ENCODE results near the gene RNASEH2C. TPM values are rescaled to one million over a fixed set of nuclear protein-coding genes. Genes with fewer than 3 reads are reported as not detected.
A peak's percentile ranks its signal among the peaks of the same experiment; 100 is the strongest.

The RNASEH2C gene
- total RNA-seq, 4 donors from 2014 or later = 70.2 to 231 (median 111) TPM

DNA sequence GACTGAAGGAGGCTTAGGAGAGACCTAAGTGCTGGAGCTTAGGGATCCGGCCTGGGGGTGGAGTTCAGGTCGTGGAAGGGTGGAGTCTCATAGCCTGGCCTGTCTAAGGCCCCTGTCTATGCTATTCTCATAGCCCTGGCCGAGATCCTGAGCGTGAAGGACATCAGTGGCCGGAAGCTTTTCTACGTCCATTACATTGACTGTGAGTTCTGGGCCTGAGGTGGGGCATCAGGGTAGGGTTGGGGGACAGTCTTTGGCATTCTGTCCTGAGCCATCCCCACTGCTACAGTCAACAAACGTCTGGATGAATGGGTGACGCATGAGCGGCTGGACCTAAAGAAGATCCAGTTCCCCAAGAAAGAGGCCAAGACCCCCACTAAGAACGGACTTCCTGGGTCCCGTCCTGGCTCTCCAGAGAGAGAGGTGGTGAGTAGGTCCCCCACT lies 7.9 kb downstream of the RNASEH2C start:
- H3K4me1 ChIP-seq = peaks cover 9 to 26% (median 15%) of the 10 kb centered on the region in 4 donors
- no peak for DNase-seq
- TF ChIP-seq EP300 (IDR thresholded peaks at IDR 0.05; ENCODE audit: low read depth) (no peak), POLR2AphosphoS5 (IDR thresholded peaks at IDR 0.05) (no peak), POLR2A (IDR thresholded peaks at IDR 0.05) (no peak)
- TF ChIP-seq, protein P1, sequence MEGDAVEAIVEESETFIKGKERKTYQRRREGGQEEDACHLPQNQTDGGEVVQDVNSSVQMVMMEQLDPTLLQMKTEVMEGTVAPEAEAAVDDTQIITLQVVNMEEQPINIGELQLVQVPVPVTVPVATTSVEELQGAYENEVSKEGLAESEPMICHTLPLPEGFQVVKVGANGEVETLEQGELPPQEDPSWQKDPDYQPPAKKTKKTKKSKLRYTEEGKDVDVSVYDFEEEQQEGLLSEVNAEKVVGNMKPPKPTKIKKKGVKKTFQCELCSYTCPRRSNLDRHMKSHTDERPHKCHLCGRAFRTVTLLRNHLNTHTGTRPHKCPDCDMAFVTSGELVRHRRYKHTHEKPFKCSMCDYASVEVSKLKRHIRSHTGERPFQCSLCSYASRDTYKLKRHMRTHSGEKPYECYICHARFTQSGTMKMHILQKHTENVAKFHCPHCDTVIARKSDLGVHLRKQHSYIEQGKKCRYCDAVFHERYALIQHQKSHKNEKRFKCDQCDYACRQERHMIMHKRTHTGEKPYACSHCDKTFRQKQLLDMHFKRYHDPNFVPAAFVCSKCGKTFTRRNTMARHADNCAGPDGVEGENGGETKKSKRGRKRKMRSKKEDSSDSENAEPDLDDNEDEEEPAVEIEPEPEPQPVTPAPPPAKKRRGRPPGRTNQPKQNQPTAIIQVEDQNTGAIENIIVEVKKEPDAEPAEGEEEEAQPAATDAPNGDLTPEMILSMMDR (IDR thresholded peaks at IDR 0.05) = no peak
- H3K27me3 ChIP-seq = no peaks in the 10 kb centered on the region
- H3K4me3 ChIP-seq = peak overlapping the region; percentile 59 to 84 (median 67)
- peak overlapping the region; percentile 91 to 99 (median 93) for H3K27ac ChIP-seq
- intact Hi-C loops (cut with DNase I; ENCODE audit: low total_unique reads) = loop anchor here (5.0 kb wide), 2 partner anchors 70 to 105 kb away; partner anchors contain the start of gene AP5B1
- WGBS, 2 donors (ENCODE audit: low coverage in 1 of 2) = 28% methylated on average over 11 of the region's 11 CpGs; no CpG with 5 or more reads in 1 of the 2 donors
- H3K36me3 ChIP-seq = peaks cover 0 to 40% (median 16%) of the 10 kb centered on the region in 4 donors
- in situ Hi-C loops (cut with MboI; ENCODE audit: low pct_ligation_motif_present in 1 of 4, low pct_unique_long_range_greater_than_20kb in 1 of 4, low sequenced_read_pairs in 3 of 4) = loop anchor here (10.0 to 25.0 kb wide), 4 partner anchors 62 to 275 kb away; no protein-coding TSS in a partner anchor
- no peaks in the 10 kb centered on the region for H3K9me3 ChIP-seq

DNA sequence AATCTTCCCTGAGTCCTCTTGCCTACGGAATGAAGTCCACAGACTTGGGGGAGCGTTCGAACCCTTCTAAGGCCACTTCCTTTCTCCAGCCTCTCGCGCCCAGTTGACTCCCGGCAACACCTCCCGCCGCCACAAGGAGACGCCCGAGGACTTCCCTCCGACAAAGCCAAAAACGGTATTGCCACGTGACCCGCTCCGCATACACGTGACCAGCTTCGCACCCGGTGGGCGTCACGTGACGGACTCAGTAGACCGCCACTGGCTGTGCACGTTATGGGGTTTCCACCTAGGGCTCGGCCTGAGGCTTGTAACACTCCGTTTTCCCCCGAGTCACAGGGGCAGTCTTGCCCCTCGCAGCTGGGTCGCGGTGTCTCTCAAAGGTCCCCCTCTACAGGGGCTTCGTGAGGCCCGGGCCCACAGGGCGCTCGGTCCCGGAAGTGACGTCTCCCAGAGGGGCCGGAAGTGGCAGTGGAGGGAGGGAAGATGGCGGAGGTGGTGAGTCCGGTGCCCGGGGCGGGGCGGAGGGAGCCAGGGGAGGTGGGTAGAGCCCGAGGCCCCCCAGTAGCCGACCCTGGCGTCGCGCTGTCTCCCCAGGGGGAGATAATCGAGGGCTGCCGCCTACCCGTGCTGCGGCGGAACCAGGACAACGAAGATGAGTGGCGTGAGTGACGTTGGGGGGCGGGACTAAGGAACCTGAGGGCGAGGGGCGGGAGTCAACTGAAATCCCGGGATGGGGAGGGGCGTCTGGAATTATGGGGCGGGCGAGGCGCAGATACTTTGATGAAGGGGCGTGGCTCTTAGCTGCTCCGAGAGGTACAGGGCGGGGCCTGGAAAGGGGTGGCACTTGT lies 8.6 kb downstream of the RNASEH2C start, which contains the start of gene KAT5:
Gene KAT5 (plus strand): TSS at position 468 of the 848 bp plus-strand sequence. CDS start 16 bp downstream, at position 484.
- in situ Hi-C loops (cut with MboI; ENCODE audit: low pct_ligation_motif_present in 1 of 4, low pct_unique_long_range_greater_than_20kb in 1 of 4, low sequenced_read_pairs in 3 of 4) = loop anchor here (10.0 to 25.0 kb wide), 4 partner anchors 63 to 275 kb away; no protein-coding TSS in a partner anchor
- Histone ChIP-seq H3K27ac (peak within 1 kb of the TSS; percentile 91 to 99 (median 93)), H3K4me3 (peak within 1 kb of the TSS; percentile 59 to 84 (median 67)), H3K27me3 (no peaks in the 10 kb centered on the region), H3K36me3 (peaks cover 0 to 34% (median 16%) of the 10 kb centered on the region in 4 donors), H3K4me1 (peaks cover 9 to 26% (median 15%) of the 10 kb centered on the region in 4 donors), H3K9me3 (no peaks in the 10 kb centered on the region)
- 1% methylated on average over 65 of the region's 65 CpGs; no CpG with 5 or more reads in 1 of the 2 donors for WGBS, 2 donors (ENCODE audit: low coverage in 1 of 2)
- peak; percentile 28 for TF ChIP-seq EP300 (IDR thresholded peaks at IDR 0.05; ENCODE audit: low read depth)
- peak; percentile 75 to 92 (median 89) for TF ChIP-seq POLR2AphosphoS5 (IDR thresholded peaks at IDR 0.05)
- TF ChIP-seq POLR2A (IDR thresholded peaks at IDR 0.05) = peak; percentile 92
- TF ChIP-seq, protein P1 (IDR thresholded peaks at IDR 0.05) = peak; percentile 96 to 100 (median 99)
- peak; percentile 100 for DNase-seq
- intact Hi-C loops (cut with DNase I; ENCODE audit: low total_unique reads) = loop anchor here (5.0 kb wide), 2 partner anchors 70 to 105 kb away; partner anchors contain the start of gene AP5B1

DNA sequence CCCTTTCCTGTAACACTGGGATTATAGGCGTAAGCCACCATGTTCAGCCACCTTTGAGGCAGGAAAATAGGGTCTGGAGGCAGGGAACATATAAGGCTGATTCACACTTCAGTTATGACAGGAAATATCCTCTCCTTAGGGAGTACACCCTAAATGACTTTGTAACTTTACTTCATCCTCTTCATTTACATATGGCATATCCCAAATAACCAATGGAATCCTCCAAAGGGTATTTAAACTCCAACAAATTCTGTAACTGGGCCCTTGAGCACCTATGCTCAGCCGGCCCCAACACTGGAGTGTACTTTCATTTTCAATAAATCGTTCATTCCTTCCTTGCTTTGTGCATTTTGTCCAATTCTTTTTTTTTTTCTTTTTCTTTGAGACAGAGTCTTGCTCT lies 10.2 kb downstream of the RNASEH2C start:
- Histone ChIP-seq H3K27ac (peak overlapping the region; percentile 91 to 99 (median 93)), H3K27me3 (no peaks in the 10 kb centered on the region), H3K9me3 (no peaks in the 10 kb centered on the region), H3K36me3 (peaks cover 0 to 20% (median 11%) of the 10 kb centered on the region in 4 donors), H3K4me1 (peaks cover 9 to 31% (median 19%) of the 10 kb centered on the region in 4 donors), H3K4me3 (no peak overlapping the region)
- in situ Hi-C loops (cut with MboI; ENCODE audit: low pct_ligation_motif_present in 1 of 4, low pct_unique_long_range_greater_than_20kb in 1 of 4, low sequenced_read_pairs in 3 of 4) = loop anchor here (10.0 to 25.0 kb wide), 4 partner anchors 64 to 277 kb away; no protein-coding TSS in a partner anchor
- DNase-seq = no peak
- WGBS, 2 donors (ENCODE audit: low coverage in 1 of 2) = 69 to 75% methylated on average over 2 to 3 of the region's 3 CpGs
- intact Hi-C loops (cut with DNase I; ENCODE audit: low total_unique reads) = loop anchor here (5.0 kb wide), 2 partner anchors 72 to 107 kb away; partner anchors contain the start of gene AP5B1
- TF ChIP-seq POLR2AphosphoS5 (IDR thresholded peaks at IDR 0.05) (no peak), EP300 (IDR thresholded peaks at IDR 0.05; ENCODE audit: low read depth) (no peak), POLR2A (IDR thresholded peaks at IDR 0.05) (no peak)
- TF ChIP-seq, protein P1 (IDR thresholded peaks at IDR 0.05) = no peak
